ENCODE measurements around the gene SAMM50. TPM values are rescaled to one million over a fixed set of nuclear protein-coding genes. Genes with fewer than 3 reads are reported as not detected.

The SAMM50 gene
- total RNA-seq, 5 donors from 2014 or later (not counting 1 experiment from before 2014, with no cell fraction given) = 27.1 to 40.4 (median 33.2) TPM

Other genes with a start within 250 kb of the SAMM50 start
- gene EFCAB6, start 143.1 kb upstream of the SAMM50 start, total RNA-seq = under 1 TPM; 0.26 to 0.89 (median 0.53) TPM
- gene SULT4A1, start 92.9 kb upstream of the SAMM50 start, total RNA-seq = not detected
- not detected for gene PNPLA5, start 63.4 kb upstream of the SAMM50 start, total RNA-seq
- under 1 TPM in 3 of 5 donors, not detected in 2; 0.13 to 0.26 (median 0.16) TPM for gene PNPLA3, start 31.6 kb upstream of the SAMM50 start, total RNA-seq
- 10 to 100 TPM in 2 of 5 donors, 1 to 10 TPM in 3; 5.9 to 13.8 (median 8.2) TPM for gene PARVB, start 68.9 kb downstream of the SAMM50 start, total RNA-seq
- 100 to 1,000 TPM; 153 to 236 (median 197) TPM for gene PARVG, start 225.5 kb downstream of the SAMM50 start, total RNA-seq